Stimulated activated naive CD4-positive, alpha-beta T cell (primary cell): Measurements from ENCODE around the gene GLA.

ENCODE experiments used
- DNase-seq, 6 experiments: peaks; one replicate each; lab custom pipeline; 2025; lab: John Stamatoyannopoulos, UW

GLA gene

DNA sequence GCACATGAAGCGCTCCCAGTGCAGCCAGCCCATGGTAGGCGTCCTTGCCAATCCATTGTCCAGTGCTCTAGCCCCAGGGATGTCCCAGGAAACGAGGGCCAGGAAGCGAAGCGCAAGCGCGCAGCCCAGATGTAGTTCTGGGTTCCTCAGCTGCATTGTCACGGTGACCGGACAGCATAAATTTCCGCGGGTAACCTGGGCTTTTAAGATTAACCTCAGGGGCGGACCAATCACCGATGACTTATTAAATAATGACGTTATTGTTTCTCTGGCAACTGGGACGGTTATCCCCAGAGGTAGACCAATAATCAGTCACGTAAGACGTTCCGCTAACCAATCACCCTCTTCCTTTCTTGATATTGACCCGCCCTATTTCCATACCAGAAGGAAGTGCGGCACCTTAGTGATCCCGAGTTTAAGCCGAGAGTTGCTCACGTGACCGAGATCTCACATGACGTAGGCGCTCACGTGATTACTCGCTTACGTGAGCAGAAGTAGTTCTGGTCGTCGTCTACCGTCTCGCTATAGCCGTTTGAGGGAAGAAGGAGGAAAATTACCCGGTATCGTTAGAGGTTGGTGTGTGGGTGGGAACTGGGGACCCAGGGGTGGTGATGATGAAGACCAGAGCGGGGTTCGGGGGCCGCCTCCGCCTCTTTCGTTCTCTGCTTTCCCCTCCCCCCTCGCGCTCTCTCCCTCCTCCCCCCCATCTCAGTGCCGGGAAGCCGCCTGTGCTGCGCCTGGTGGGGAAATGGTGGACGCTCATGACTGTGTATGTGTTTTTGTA, at the start of gene GLA, which contains the start of gene HNRNPH2:
GLA (minus strand) TSS at position 178 of the 784 bp plus-strand sequence; CDS start at position 156, 22 bp downstream.
HNRNPH2 (plus strand) TSS at position 475 of the 784 bp plus-strand sequence. CDS start 3,767 bp downstream, outside the sequence.
- DNase-seq: peak; percentile 78 to 93 (median 88)

DNA sequence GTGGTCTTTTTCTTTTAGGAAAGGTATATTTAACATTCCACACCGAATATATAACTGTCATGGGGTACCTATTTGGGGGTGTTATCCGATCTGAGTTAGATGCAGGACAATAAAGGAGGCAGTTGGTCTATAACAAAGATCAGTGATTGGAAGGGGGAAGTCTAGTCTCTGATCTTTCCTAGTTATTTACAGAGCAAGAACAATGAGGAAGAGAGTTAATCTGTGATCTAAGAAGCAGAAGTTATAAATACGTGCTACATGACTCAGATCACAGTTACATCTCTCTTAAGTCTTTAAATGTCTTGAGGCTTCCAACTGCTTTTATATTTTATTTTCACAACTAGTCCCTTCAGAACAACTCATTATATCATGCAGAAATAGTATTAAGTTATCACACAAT, 44.3 kb upstream of the GLA start:
- DNase-seq: no peak

DNA sequence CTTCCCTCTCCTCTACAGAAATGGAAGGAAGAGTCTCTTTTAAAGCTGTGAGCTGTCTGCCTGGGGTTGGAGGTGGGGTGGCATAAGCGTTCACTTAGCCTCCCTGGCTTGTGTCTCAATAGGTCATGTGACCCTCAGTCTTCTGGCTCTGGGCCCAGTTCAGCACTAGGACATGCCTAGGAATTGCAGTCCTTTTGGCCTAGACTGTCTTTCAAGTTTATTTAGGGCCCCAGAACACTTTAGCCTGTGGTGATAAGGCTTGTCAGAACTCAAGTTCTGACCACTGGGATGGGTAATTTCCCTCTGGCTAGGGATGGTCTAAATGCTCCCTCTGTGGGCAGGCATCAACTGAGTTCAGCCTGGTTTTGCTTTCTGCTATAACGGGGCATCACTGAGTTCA, 43.2 kb upstream of the GLA start:
- no peak for DNase-seq

DNA sequence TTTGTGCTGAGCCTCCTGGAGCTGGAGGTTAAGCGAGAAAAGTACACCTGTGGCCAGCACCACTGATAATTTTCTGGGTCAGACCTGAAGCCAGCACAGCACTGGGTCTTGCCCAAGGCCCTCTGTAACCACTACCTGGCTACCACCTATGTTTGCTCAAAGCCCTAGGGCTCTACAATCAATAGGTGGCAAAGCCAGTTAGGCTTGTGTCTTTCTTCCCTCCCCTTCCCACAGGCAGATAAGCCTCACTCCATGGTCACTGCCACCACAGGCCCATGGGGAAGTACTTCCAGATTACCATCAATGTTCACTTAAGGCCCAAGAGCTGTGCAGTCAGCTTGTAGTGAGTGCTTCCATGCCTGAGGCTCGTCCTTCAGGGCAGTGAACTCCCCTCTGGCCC, 42.4 kb upstream of the GLA start:
- DNase-seq: no peak

DNA sequence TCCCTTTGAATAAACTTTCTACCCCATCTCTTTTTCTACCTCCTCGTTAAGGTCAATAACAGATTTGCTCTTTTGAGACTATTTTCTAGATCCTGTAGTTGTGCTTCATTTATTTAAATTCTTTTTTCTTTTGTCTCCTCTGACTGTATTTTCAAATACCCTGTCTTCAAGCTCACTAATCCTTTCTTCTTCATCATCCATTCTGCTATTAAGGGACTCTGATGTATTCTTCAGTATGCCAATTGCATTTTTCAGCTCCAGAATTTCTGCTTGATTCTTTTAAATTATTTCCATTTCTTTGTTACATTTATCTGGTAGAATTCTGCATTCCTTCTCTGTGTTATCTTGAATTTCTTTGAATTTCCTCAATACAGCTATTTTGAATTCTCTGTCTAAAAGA, 41.6 kb upstream of the GLA start:
- no peak for DNase-seq

DNA sequence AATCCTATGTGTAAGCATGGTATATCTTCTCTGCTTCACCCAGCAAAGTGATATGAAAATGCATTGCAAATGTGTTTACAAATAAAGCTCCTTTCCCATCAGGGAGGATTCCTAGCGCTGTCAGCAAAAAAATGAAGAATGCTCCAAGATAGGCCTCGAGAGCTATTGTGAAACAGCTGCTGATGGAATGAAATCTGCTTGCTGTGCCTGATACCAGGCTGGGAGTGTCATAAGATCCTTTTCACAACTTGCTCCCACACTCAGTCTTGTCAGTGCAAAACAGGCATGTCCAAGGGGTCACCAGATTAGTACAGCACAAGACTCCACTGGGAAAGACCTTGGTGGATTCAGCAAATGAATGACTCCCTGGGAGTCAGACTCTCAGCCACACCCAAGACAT, 34.4 kb upstream of the GLA start:
- DNase-seq: no peak

DNA sequence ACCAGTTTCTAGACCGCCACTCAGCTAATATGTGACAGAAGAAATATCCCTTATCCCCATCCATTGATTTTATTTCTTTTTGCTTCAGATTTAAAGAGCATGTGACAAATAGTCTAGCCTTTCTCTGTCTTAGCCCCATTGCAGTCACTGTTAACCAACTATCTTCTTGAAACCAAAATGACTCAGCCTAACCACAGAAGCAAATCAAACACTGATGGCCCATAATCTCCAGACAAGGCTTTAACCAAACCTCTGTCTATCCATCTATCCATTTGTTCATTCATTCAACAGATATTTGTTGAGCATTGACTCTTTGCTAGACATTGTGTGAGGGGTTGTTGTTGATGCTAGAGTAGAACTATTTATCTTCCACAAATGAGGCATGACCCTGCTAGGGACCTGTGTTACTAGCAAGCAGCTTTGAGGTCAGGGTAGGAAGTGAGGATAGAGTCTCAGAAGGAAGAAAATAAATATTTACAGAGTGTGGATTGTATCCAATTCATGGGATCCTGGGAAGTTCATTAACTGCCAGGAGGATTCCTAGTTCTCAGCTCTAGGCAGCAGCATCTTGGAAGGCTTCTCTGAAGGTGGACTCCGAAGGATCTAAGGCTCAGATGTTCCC, 22.8 kb upstream of the GLA start:
- no peak for DNase-seq

DNA sequence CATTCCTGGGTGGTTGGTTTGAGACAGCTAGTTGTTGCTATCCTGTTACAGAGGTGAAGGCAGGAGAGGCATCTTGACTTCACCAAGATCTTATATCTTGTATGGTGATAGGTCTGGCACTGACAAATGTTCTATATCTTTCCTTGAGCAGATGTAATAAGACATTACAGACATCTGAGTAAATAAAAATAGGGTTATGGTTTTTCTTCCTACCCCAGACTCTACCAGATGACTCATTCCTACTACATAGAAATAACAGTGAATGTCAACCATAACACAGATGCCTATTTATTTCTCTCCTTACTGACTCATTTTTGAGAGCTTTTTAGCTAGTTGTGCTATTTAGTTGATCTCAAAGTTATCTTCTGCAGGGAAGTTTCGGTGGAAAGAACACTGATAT, 22.2 kb upstream of the GLA start:
- no peak for DNase-seq

DNA sequence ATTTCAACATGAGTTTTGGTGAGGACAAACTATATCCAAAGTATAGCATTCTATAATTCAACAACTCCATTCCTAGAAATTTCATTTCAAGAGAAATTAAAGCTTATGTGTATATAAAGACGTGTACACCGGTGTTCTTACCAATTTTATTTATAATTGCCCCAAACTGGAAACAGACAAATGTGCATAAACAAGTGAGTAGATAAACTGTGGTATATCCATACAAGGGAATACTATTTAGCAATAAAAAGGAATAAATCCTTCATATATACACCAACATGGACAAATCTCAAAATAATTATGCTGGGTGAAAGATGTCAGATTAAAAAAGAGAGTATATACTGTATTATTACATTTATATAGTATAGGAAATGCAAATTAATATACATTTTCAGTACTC, 20.2 kb upstream of the GLA start:
- DNase-seq: no peak

DNA sequence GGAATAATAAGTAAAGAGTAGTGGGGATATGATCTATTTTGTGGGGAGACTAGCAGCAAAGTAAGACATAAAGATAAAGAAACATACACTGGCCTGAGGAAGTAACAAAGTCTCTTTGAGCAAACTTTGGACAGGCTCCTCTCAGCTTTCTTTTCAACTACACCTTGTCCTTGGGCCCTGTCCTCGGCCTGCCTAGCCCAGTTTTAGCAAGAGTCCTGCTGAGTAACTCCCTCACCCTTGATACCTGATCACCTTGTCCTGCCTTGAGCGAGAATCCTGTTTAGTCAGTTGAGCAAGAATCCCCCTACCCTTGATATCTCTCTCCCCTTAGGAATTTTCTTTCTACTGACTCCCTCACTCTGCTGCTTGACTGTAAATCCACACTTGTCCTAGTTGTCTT, 11.8 kb upstream of the GLA start:
- no peak for DNase-seq

DNA sequence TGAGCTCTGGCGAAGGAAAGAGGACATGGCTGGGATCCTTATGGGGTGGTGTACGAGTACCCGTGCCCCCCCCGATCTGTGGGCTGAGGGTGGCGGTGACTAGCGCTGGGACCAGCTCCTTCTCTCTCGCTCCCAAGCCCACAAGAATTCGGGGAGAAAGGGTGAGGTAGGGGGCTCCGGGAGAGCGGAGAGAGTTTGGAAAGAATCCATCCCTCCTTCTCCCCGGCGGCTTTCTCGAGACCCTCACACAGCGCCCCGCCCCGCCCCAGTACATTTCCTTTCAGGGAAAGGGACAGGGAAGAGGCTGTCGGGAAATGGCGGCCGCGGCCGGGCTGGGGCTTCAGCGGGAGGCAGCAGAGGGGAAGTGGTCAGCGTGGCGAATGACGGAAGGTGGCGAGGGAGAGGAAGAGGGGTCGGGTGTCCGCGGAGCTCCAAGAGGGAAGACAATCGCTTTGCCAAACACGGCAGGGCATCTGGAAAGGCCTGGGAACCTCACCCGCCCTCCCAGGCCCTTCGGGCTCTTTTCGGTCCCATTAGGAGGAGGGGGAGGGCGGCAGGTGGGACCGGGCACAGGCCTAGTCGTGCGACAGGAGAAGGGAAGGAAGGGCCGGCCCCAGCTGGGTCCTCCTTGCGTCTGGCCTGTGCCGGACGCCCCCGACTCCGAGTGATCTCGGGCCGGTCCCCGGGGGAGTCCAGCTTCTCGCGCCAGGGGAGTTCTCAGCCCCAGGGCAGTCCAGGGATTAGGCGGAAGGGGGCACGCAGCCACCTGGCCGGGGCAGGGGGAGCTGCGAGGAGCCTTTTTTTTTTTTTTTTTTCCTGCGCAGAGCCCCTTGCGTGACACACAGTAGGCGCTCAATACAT, 10.5 kb upstream of the GLA start:
- DNase-seq: peak in 5 of 6 experiments; percentile 0 to 31 (median 10)

DNA sequence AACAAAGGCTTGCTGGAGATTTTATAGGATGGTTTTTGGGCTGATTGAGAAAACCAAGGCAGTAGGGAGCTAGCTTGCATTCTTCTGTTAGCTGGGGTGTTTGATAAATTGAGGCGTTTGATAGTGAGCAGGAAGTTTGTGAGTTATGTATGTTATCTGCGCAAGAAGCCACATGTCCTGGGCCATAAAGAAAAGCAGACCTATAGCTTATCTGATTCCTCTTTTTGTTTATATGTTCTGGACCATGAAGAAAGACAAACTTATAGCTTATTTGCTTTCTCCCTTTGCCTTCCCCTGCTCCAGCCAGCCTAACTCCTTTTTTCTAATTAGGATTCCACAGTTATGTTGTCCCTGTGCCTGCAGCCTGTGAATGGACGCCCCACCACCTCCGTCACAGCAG, 9.5 kb upstream of the GLA start:
- no peak for DNase-seq

DNA sequence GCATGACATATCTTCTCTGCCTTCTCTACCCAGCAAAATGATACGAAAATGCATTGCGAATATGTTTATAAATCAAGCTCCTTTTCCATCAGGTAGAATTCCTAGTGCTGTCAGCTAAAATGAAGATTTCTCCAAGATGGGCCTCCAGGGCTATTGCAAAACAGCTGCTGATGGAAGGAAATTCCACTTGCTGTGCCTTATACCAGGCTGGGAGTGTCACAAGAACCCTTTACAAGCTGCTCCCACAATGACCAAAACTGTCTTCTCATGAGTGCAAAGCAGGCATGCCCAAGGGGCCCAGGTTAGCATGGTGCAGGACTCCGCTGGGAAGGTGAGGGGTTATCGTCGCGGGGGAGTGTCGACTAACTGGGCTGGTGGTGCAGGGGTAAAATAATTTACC, 9.0 kb upstream of the GLA start:
- DNase-seq: no peak

DNA sequence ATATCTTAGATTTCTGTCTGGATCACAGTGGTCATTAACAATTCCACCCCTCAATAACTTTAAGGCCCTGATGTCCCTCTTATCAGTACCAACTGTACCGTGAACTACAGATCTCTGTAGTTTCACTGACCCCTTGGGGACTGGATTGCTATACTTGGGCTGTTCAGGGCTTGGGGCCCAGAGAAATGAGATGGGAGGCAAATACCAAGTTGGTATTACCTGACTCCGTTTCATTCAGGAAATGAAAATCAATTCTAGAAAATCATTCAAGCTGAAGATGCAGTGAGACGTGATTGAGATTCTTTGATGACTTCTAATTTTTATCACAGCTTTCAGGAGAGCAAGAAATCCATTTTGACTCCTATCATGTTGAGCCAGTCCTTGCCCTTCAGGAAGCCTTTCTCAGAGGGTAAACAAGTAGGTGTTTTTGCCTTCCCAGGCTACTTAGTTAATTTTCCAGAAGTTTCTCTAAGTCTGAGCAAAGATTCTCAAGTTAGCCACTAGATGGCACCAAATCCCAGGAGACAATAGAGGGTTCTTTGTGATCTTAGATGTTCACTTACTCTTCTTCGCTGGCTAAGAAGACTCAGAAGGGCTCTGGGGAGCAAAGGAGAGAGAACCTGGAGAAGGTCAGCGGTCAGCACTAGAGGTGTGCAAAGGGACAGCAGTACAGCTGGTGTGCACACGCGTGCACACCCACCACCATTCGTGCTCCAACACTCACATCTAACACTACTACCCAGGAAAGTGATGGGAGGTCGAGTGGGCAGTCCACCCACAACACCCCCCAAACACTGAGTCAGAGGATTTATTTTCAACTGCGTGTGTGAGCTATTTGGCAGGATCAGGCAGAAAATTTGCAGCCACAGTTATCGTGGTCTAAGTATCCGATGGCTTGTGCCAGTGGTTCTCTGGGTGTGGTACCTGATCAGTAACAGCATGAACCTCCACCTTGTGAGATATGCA, 7.7 kb upstream of the GLA start:
- DNase-seq: peak in 5 of 6 experiments; percentile 10 to 68 (median 38)

DNA sequence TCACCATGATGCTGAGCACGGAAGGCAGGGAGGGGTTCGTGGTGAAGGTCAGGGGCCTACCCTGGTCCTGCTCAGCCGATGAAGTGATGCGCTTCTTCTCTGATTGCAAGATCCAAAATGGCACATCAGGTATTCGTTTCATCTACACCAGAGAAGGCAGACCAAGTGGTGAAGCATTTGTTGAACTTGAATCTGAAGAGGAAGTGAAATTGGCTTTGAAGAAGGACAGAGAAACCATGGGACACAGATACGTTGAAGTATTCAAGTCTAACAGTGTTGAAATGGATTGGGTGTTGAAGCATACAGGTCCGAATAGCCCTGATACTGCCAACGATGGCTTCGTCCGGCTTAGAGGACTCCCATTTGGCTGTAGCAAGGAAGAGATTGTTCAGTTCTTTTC, 4.3 kb upstream of the GLA start:
- DNase-seq: peak in 1 of 6 experiments; percentile 1

DNA sequence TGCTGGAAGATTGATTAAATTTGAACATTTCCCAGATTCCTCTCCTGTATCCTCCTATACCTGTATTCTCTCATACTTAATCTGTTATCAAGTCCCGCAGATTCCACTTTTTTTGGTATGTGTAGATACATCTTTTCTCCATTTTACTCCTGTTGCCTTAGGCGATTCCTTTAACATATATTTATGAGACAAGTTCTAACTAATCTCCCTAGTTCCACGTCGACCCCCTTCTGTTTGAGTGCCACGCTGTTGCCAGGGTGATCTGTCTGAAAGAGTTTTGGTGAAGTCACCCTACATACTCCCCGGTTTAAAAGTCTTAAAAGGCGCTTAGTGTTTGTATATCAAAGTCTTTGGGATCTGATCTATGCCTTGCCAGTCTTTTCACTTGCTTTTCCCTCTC, 2.7 kb upstream of the GLA start:
- DNase-seq: peak in 1 of 6 experiments; percentile 0

DNA sequence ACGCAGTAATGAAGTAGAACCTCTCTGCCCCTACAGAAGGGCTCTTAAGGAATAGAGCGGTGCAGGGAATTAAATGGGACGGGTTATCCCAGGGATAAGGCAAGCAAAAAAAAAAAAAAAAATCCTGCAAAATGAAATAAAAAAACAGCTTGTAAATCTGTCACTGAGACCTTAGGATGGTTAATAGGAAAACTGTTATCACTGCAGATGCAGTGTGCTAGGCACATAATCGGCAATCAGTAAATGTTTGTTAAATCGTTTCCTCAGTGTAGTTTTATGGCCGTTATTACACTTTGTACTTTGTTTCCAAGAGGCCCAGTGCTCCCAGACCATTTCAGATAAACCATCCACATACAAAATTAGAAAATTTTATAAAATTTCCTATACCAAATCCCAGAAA, 1.3 kb upstream of the GLA start:
- DNase-seq: no peak

DNA sequence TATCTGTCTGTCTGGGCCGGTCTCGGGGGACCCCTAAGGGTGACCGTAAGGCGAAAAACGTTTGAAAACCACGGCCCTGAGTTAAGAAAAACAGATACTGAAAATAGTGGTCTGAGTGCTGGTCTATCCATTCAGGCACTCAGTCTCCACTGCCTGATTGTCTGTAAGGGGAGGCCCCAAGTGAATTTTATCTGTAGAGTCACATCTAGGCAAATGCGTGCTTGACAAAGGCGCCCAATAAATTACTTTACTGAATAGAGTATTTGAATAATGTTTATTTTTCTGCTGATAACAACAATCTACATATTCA, 762 bp upstream of the GLA start:
- no peak for DNase-seq

DNA sequence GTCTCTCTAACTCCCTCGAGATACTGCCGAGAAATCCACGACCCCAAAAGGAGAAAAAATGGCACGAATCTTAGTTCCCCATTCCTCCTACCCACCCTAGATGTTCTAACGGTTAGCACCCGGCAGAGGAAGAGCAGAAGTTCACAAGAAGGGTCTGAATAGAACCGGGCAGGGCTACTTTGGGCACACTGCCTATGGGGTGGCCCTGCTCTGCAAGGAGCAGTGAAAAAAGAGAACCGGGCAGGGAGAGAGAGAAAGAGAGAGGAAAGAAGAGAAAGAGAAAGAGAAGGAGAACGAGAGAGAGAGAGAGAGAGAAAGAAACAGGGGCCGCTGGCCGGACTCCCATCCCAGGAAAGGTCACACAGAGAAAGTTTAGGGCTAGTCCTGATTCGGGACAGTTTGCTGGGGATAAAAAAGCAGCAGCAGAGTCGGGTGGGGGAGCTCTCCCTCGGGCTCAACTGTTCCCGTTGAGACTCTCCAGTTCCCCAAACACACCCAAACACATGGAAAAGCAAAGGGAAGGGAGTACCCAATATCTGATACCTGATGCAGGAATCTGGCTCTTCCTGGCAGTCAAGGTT, 468 bp downstream of the GLA start:
- DNase-seq: no peak

DNA sequence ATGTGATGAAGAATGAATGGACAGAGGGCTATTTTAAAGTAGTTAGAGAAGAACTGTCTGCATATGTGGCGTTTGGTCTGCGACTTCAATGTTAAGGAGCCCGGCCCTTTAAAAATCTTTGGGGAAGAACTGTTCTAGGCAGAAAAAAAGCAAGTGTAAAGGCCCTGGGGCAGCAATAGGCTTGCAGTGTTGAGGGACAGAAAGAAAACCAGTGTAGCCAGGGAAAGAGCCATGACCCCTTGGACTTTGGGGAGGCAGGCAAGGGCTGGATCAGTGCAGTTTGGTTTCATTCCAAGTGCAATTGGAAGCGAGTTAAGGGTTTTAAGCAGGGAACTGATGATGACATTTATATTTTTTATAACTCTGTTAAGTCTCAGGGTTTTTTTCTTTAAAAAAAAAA, 7.9 kb downstream of the GLA start:
- DNase-seq: no peak

DNA sequence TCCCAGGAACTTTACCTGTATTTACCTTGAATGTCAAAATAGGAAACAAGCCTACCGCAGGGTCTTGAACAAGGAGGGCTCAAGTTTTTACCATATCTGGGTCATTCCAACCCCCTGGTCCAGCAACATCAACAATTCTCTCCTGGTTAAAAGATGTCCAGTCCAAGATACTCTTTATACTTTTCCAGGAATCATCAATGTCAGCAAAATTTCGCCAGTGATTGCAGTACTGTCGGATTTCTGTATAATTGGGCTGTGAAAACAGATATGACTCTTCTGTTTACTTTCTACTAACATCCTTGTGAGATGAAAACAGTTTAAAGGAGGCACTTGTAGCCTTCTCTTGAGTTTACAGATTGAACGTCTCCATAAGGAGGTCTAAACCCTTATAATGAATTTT, 9.0 kb downstream of the GLA start:
- DNase-seq: no peak
